Measurements from ENCODE around the gene TTC24. TPM values are rescaled to one million over a fixed set of nuclear protein-coding genes. Genes with fewer than 3 reads are reported as not detected.

The TTC24 gene
- total and polyA plus RNA-seq, 10 of the 15 experiments (the other 5 are each of a cell fraction or from before 2014, with no cell fraction given) = 0.05 to 6.4 (median 2.9) TPM; not detected in 1

- DNase-seq (ENCODE audit: low read depth, low spot score) = no peak
- TF ChIP-seq SIN3A (IDR thresholded peaks at IDR 0.05; ENCODE audit: low read depth, low read length) (no peak), NRF1 (conservative IDR thresholded peaks at IDR 0.05; ENCODE audit: low read depth, low read length) (no peak), STAT3 (IDR thresholded peaks at IDR 0.05; ENCODE audit: low read depth, low read length) (no peak), HSF1 (IDR thresholded peaks at IDR 0.05; ENCODE audit: low read depth, low read length) (no peak), CUX1 (IDR thresholded peaks at IDR 0.05; ENCODE audit: insufficient replicate concordance, low read depth, low read length) (no peak), SRF (IDR thresholded peaks at IDR 0.05; ENCODE audit: low read depth in 2 of 2, low read length in 2 of 2) (no peak), HDGF (IDR thresholded peaks at IDR 0.05) (no peak), CHD2 (IDR thresholded peaks at IDR 0.05; ENCODE audit: borderline replicate concordance, low read depth, low read length) (no peak), ZNF384 (IDR thresholded peaks at IDR 0.05; ENCODE audit: borderline replicate concordance, low read depth, low read length) (no peak), POLR2AphosphoS2 (IDR thresholded peaks at IDR 0.05; ENCODE audit: low read depth, low read length) (no peak)
- TF ChIP-seq, protein P1, sequence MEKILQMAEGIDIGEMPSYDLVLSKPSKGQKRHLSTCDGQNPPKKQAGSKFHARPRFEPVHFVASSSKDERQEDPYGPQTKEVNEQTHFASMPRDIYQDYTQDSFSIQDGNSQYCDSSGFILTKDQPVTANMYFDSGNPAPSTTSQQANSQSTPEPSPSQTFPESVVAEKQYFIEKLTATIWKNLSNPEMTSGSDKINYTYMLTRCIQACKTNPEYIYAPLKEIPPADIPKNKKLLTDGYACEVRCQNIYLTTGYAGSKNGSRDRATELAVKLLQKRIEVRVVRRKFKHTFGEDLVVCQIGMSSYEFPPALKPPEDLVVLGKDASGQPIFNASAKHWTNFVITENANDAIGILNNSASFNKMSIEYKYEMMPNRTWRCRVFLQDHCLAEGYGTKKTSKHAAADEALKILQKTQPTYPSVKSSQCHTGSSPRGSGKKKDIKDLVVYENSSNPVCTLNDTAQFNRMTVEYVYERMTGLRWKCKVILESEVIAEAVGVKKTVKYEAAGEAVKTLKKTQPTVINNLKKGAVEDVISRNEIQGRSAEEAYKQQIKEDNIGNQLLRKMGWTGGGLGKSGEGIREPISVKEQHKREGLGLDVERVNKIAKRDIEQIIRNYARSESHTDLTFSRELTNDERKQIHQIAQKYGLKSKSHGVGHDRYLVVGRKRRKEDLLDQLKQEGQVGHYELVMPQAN (conservative IDR thresholded peaks at IDR 0.05) = no peak
- ChIA-PET POLR2A (interaction anchor here (0.6 to 1.1 kb wide), 5 partner anchors 16 to 103 kb away, joined by 3 to 5 read pairs (median 3); partner anchors contain the start of gene MEF2D), SMC1A (ENCODE audit: uncharacterized antibody, unreplicated experiment) (interaction anchor here (1.6 to 5.9 kb wide), 4 partner anchors 9 to 140 kb away, joined by 5 to 47 read pairs (median 14); partner anchors contain the start of gene GPATCH4), CTCF (interaction anchor here (0.7 to 4.6 kb wide), 5 partner anchors 11 to 179 kb away, joined by 3 to 34 read pairs (median 4); no protein-coding TSS in a partner anchor), RAD21 (ENCODE audit: unreplicated experiment) (interaction anchor here (0.7 to 1.0 kb wide), 4 partner anchors 11 to 114 kb away, joined by 3 to 6 read pairs (median 4); no protein-coding TSS in a partner anchor)
- ATAC-seq = no peak
- intact Hi-C loops (cut with micrococcal nuclease; ENCODE audit: unreplicated experiment) = no loop called here
- no TSS peak for BruUV-seq (replicated peaks)
- Histone ChIP-seq H3K27me3 (replicated peaks in 1 of 2; ENCODE audit: control insufficient read depth in 2 of 2, insufficient read depth in 2 of 2, low read length in 1 of 2) (no peaks in the 10 kb centered on the region), H3K9me3 (replicated peaks; ENCODE audit: control insufficient read depth, insufficient read depth, low read length) (no peaks in the 10 kb centered on the region), H4K20me1 (ENCODE audit: control insufficient read depth, insufficient read depth) (no peaks in the 10 kb centered on the region), H3K4me3 (no peak overlapping the region), H3K36me3 (ENCODE audit: control insufficient read depth in 2 of 2, insufficient read depth in 2 of 2, low read length in 1 of 2) (peaks cover 27 to 31% of the 10 kb centered on the region in 2 experiments; a peak in 3 of 4 replicates), H3K79me2 (ENCODE audit: control insufficient read depth, insufficient read depth, low read length) (peaks cover 13% of the 10 kb centered on the region), H3K27ac (ENCODE audit: control insufficient read depth, insufficient read depth) (no peak overlapping the region), H2AFZ (ENCODE audit: control insufficient read depth, low read depth, low read length) (no peak overlapping the region), H3K4me2 (ENCODE audit: control insufficient read depth, insufficient read depth) (no peak overlapping the region), H3K9ac (ENCODE audit: control insufficient read depth, insufficient read depth, low read length) (no peak overlapping the region), H3K4me1 (ENCODE audit: control insufficient read depth, insufficient read depth, low read length) (peaks cover 5% of the 10 kb centered on the region)
- in situ Hi-C loops (cut with MboI) = no loop called here
- WGBS (ENCODE audit: insufficient coverage, insufficient replicate concordance, low lambda C conversion rate, missing lambda C conversion rate) = 99% methylated on average over 3 of the region's 3 CpGs
- FAIRE-seq = no peak
These were observed 14.7 kb downstream of the TTC24 start for GRCh38 chr1:156594190-156594589.

All from GM12878 (cell line).